PC-3 (cell line): ENCODE data around the gene CTXN3.

Experiments used
- EZH2 ChIP-seq: fragments of 300-600 bp; sonication (generic); IDR thresholded peaks from one replicate; pipeline ENCODE4 v1.6.1; 2017; ENCODE audit warnings: antibody characterized with exemption, mild to moderate bottlenecking, low read length; ENCODE audit not compliant: unreplicated experiment
- EZH2phosphoT487 ChIP-seq: fragments of 300-600 bp; sonication (generic); IDR thresholded peaks from 2 replicates; pipeline ENCODE4 v1.6.1; 2018; ENCODE audit warnings: mild to moderate bottlenecking, antibody characterized with exemption, low read length, borderline replicate concordance
- TF ChIP-seq, protein P1 (sequence below): fragments of 300-600 bp; sonication (generic); conservative IDR thresholded peaks from 2 replicates; pipeline ENCODE4 v1.5.1; 2017; ENCODE audit warnings: antibody characterized with exemption, low read depth, mild to moderate bottlenecking, low read length

DNA sequence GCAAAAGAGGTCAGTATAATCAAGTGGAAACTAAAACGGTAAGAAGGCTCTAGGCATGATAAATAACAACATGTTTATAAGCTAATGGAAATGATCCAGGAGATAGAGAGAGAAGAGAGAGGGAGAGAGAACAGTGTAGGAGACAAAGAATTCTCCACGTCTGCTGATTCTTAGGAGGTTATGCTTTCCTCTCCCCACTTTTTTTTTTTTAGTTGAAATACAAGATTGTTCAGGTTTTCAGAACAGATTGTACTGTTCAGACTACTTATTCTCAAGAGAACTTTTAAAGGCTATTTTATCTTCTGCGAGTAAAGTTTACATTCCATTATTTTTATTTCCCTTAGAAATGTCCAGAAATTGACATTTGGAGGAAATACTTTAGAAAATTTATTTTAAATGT, 58.3 kb downstream of the CTXN3 start:
- TF ChIP-seq, protein P1, sequence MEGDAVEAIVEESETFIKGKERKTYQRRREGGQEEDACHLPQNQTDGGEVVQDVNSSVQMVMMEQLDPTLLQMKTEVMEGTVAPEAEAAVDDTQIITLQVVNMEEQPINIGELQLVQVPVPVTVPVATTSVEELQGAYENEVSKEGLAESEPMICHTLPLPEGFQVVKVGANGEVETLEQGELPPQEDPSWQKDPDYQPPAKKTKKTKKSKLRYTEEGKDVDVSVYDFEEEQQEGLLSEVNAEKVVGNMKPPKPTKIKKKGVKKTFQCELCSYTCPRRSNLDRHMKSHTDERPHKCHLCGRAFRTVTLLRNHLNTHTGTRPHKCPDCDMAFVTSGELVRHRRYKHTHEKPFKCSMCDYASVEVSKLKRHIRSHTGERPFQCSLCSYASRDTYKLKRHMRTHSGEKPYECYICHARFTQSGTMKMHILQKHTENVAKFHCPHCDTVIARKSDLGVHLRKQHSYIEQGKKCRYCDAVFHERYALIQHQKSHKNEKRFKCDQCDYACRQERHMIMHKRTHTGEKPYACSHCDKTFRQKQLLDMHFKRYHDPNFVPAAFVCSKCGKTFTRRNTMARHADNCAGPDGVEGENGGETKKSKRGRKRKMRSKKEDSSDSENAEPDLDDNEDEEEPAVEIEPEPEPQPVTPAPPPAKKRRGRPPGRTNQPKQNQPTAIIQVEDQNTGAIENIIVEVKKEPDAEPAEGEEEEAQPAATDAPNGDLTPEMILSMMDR = no peak
- no peak for TF ChIP-seq EZH2
- TF ChIP-seq EZH2phosphoT487 = no peak
